AG09319 (cell line): ENCODE measurements around the gene CCR6.

Source experiments
- DNase-seq: peaks from one replicate; pipeline ENCODE4 v3.0.0-alpha.2; 2010; ENCODE audit warnings: low read depth; ENCODE audit errors: extremely low read depth
- TF ChIP-seq, protein P1 (sequence below): IDR thresholded peaks from 2 replicates; pipeline ENCODE4 v1.5.1; 2011; ENCODE audit warnings: low read depth, mild to moderate bottlenecking, inconsistent platforms, low read length, moderate library complexity

The CCR6 gene

GRCh38 chr6:167130008-167130677, 7.2 kb downstream of the CCR6 start:
- no peak for DNase-seq
- TF ChIP-seq, protein P1, sequence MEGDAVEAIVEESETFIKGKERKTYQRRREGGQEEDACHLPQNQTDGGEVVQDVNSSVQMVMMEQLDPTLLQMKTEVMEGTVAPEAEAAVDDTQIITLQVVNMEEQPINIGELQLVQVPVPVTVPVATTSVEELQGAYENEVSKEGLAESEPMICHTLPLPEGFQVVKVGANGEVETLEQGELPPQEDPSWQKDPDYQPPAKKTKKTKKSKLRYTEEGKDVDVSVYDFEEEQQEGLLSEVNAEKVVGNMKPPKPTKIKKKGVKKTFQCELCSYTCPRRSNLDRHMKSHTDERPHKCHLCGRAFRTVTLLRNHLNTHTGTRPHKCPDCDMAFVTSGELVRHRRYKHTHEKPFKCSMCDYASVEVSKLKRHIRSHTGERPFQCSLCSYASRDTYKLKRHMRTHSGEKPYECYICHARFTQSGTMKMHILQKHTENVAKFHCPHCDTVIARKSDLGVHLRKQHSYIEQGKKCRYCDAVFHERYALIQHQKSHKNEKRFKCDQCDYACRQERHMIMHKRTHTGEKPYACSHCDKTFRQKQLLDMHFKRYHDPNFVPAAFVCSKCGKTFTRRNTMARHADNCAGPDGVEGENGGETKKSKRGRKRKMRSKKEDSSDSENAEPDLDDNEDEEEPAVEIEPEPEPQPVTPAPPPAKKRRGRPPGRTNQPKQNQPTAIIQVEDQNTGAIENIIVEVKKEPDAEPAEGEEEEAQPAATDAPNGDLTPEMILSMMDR, result no peak

DNA sequence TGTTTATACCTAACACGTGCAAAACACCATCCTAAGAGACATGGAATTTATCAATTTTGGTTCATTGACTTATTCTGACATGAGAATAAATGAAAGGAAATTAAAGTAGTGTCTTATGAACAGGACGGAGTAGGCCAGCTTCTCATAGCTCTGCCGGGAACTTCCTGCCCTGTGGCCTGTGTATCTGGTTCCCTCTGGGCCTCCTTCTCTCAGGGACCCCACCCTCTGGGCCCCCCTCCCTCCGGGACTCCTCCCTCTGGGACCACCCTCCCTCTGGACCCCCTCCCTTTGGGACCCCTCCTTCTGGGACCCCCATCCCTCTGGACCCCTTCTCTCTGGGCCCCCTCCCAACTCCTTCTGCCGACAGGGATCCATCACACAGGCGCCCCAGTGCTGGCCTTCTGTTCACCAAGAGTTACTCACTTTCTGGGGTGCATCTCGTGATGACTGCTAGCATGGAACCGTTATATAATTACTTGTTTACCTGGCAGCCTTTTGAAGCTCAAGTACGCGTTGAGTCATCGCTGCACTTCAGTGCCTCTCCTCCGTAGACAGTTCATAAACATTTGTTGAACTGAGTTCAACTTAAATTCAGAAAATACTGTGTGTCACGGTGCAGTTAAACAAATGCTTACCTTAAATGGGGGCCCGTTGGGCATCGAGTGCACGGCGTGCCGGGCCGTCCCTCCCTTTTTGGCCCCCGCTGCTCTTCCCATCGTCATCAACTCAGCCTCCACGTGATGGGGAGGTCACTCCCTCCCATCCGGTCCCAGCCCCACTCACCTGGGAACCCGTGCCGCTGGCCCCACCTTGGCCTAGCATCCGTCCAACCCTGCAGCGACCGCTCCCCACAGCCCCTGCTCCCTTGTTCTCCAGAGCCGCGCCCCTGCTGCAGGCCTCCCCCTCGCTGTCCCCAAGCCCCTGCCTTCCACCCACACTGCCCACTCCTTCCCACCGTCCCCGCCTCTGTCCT, 8.1 kb downstream of the CCR6 start:
- no peak for DNase-seq
- TF ChIP-seq, protein P1, result no peak

GRCh38 chr6:167134448-167135328, 11.8 kb downstream of the CCR6 start:
- TF ChIP-seq, protein P1, result no peak
- DNase-seq, result no peak

DNA sequence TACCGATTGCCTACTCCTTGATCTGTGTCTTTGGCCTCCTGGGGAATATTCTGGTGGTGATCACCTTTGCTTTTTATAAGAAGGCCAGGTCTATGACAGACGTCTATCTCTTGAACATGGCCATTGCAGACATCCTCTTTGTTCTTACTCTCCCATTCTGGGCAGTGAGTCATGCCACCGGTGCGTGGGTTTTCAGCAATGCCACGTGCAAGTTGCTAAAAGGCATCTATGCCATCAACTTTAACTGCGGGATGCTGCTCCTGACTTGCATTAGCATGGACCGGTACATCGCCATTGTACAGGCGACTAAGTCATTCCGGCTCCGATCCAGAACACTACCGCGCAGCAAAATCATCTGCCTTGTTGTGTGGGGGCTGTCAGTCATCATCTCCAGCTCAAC, 13.5 kb downstream of the CCR6 start:
- no peak for DNase-seq
- TF ChIP-seq, protein P1, result no peak

GRCh38 chr6:167137081-167137480, 14.2 kb downstream of the CCR6 start:
- no peak for DNase-seq
- TF ChIP-seq, protein P1, result no peak

- TF ChIP-seq, protein P1, result no peak
- no peak for DNase-seq
Observed at GRCh38 chr6:167137881-167138280, 15.0 kb downstream of the CCR6 start.
